Activated gamma-delta T cell treated with anti-CD3 and anti-CD28 coated beads, Interleukin-2, amount 50 U/mL, for 16 hours (primary cell): ENCODE results near the gene PI4KA.
"Not testable (repeated sequence)": the region's sequence is repeated elsewhere in the genome, so short reads cannot be mapped to it uniquely, and the experiment has no call there.

ENCODE experiments used
- DNase-seq: peaks from one replicate; pipeline ENCODE4 v3.0.0-alpha.2; 2020; ENCODE audit warnings: low read depth

The PI4KA gene

GRCh38 chr22:20694256-20694655 lies 164.4 kb downstream of the PI4KA start:
- DNase-seq, result not testable (repeated sequence)

- not testable (repeated sequence) for DNase-seq
Observed at GRCh38 chr22:20692926-20693325, 165.7 kb downstream of the PI4KA start.

GRCh38 chr22:20690586-20691317 lies 167.9 kb downstream of the PI4KA start:
- DNase-seq, result not testable (repeated sequence)

GRCh38 chr22:20687356-20688172 lies 171.0 kb downstream of the PI4KA start:
- DNase-seq, result not testable (repeated sequence)

DNA sequence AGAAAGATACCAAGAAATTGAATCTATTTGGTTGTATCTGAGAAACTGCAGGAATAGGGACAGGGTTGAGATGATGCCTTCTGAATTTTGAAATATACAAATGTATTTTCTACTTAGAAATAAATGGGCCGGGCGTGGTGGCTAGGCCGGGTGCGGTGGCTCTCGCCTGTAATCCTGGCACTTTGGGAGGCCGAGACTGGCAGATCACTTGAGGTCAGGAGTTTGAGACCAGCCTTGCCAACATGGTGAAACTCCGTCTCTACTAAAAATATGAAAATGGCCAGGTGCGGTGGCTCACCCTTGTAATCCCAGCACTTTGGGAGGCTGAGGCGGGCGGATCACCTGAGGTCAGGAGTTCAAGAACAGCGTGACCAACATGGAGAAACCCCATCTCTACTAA lies 172.8 kb downstream of the PI4KA start:
- DNase-seq, result not testable (repeated sequence)

- not testable (repeated sequence) for DNase-seq
Observed at GRCh38 chr22:20678792-20679435, 179.7 kb downstream of the PI4KA start.

DNA sequence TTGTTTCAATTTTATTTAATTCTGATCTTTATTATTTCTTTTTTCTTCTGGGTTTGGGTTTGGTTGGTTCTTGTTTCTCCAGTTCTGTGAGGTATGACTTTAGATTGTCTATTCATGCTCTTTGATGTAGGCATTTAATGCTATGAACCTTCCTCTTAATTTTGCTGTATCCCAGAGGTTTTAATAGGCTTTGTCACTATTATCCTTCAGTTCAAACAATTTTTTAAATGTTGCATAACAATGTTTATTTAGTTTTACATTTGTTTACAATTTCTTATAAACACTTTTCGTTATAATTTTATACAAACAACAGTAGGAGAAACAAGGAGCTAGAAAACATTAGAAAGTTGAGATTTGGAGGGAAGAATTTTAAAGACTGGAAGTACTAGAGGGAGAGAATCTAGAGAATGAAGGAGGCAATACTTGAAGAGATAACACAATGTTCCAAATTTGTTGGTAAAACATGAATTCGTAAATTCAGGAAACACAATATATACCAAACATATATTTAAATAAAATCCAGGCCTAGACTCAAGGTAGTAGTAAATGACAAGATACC lies 180.8 kb downstream of the PI4KA start:
- no peak for DNase-seq

DNA sequence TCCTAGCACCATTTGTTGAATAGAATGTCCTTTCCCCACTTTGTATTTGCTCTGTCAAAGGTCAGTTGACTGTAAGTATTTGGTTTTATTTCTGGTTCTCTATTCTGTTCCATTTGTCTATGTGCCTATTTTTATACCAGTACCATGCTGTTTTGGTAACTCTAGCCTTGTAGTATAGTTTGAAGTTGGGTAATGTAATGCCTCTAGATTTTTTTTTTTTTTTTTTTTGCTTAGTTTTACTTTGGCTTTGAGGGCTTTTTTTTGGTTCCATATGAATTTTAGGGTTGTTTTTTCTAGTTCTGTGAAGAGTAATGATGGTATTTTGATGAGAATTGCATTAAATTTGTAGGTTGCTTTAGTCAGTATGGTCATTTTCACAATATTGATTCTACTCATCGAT lies 183.0 kb downstream of the PI4KA start:
- DNase-seq, result not testable (repeated sequence)

GRCh38 chr22:20674998-20675397 lies 183.6 kb downstream of the PI4KA start:
- DNase-seq, result no peak

- no peak for DNase-seq
Observed at GRCh38 chr22:20673295-20674195, 185.1 kb downstream of the PI4KA start.

DNA sequence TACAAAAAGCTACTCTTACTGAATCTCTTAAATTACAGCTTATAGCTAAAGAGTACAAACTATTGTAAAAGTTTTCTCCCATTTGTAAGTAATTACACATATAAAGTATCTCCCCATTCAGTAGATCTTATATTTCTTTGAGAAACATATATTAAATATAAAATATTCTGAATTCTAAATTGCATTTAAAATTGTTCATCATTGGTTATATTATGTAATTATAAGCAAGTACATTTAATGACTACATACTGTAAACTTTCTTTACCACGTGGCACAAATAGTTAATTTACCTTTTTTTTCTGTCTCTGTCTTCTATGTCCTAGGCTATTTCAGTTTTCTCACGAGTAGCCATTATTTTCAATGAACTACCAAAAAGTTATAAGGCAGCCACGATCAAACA lies 185.9 kb downstream of the PI4KA start:
- DNase-seq, result no peak

GRCh38 chr22:20672082-20672424 lies 186.6 kb downstream of the PI4KA start:
- DNase-seq, result no peak

DNA sequence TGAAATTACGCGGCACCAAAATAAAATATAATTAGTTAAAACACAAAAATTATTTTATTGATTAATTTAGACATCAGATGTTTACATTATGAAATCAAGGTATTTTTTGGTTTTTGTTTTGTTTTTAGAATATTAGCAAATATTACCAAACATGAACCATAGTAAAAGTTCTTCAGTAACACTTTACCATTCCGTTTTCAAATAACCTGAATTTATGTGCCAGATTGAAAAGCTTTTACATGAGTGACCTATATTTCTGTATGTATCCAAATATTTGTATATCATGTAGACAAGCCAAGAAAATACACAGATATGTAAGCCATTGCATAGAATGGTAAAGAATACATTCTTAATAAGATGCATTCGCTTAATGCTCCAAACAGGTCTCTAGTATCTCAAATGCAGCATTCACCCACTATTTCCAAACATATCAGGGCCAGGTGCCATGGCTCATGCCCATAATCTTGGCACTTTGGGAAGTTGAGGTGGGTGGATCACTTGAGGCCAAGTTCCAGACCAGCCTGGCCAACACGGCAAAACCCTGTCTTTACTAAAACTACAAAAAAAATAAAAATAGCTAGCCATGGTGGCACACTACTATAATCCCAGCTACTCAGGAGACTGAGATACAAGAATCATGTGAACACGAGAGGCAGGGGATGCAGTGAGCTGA lies 187.1 kb downstream of the PI4KA start:
- DNase-seq, result no peak

DNA sequence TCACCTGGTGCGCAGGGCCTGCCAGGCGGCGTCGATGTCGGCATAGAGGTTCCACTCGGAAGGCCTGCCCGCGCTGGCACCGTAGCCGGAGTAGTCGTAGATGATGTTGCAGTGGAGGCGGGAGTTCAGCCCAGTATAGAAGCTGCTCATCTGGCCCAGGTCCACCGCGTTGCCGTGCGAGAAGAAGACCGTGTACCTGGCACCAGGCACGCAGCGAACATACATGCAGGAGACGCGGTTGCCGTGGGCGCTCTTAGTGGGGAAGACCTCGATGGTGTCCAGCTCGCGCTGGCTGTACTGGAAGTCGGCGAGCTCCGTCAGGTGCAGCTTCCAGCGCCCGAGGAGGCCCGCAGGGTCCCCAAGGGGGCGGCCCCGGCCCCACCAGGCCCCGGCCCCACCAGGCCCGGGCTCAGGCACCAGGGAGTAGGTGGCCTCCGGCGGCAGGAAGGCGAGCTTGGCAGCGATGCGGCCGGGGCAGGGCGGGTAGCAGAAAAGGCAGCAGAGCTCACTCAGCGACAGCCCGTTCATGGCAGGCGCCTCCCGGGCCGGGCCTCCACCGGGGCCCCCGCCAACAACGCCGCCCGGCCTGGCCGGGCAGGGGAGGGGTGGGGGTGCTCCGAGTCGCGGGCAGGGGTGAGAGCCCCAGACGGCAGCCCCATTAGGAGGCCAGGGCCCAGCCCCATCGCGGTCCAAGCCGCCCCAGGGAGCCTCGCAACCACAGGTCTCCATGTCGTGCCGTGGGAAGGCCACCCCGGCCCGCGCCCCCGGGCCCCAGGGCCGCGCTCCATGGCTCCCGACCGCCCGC lies 188.0 kb downstream of the PI4KA start:
- DNase-seq, result not testable (repeated sequence)

DNA sequence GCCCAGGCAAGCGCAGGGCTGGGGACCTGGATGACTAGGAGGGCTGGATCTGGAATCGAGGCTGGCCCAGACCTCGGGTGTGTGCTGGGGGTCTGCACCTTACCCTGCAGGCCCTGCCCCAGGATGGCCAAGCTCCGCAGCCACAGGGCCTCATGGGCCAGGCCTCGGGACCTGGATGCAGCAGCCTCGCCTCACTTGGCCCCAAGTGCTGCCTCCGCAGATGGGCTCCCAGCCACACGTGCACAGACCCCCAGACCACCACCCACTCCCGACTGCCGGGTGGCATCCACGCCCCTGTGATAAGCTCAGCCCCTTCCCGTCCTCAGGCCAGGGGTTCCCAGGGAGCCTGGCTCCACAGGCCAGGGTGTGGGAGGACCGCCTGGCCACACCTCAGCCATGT lies 188.7 kb downstream of the PI4KA start:
- DNase-seq, result not testable (repeated sequence)

DNA sequence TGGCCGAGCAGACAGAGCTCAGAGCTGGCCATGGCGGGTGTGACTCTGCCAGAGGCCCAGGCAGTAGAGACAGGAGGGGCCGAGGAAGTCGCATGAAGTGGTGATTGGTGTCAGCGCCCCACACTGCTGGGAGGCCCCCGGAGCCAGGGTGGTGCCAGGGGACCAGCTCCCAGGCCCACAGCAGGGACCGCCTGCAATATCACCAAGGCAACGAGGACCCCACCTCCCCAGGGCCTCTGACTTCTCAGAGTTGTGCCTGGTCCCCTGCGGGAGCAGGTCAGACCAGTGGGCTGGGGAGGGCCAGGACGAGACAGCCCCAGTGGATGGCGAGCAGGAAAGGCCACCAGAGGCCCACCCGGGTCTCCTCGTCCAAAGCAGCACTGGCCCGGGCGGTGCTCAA lies 189.1 kb downstream of the PI4KA start:
- not testable (repeated sequence) for DNase-seq

DNA sequence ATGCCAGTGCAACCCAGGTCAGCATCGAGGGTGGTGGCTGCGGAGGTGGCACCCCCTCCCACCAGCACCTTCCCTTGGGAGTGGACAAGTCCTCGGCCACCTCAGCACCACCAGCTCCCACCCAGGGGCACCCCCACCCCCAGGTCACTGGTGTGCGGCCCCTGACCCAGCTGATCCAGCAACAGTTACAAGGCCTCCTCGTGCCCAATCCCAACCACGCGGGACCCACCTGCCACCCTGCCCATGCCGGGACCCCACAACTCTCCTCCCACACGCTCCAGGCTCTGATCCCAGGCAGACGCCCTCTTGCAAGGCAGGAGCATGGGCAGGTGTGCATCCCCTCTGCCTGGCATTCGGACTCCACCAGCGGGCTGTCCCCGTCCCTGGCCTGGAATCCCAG lies 189.8 kb downstream of the PI4KA start:
- not testable (repeated sequence) for DNase-seq

- DNase-seq, result not testable (repeated sequence)
Observed at GRCh38 chr22:20668226-20668625, 190.4 kb downstream of the PI4KA start.

GRCh38 chr22:20667548-20667947 lies 191.1 kb downstream of the PI4KA start:
- DNase-seq, result not testable (repeated sequence)

- no peak for DNase-seq
Observed at GRCh38 chr22:20666560-20666959, 192.1 kb downstream of the PI4KA start.
